Glomerular visceral epithelial cell (primary cell): ENCODE measurements around the gene GOLGA7B.
A peak's percentile ranks its signal among the peaks of the same experiment; 100 is the strongest.
"Not testable (repeated sequence)": the region's sequence is repeated elsewhere in the genome, so short reads cannot be mapped to it uniquely, and the experiment has no call there.

ENCODE experiments used
- DNase-seq: peaks from one replicate; pipeline ENCODE4 v3.0.0-alpha.2; 2016; ENCODE audit errors: extremely low spot score

Gene GOLGA7B

DNA sequence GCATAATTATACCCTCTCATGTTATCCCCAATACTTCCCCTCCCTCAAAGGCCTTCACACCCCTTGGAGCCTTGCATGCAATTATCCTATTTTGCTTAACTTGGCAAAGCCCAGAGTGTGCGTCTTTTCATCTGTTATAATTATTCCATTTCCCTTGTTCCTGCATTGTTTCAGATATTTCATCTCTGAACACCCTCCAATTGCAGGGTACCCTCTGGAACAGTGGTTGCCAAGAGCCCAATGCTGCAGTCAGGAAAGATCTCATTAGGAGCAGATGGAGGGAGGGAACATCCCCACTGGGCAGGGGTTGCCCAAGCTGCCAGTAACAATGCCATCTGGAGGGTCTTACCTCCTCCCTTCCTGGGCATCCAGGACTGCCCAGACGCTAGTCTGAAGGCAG, 18.4 kb upstream of the GOLGA7B start:
- no peak for DNase-seq

DNA sequence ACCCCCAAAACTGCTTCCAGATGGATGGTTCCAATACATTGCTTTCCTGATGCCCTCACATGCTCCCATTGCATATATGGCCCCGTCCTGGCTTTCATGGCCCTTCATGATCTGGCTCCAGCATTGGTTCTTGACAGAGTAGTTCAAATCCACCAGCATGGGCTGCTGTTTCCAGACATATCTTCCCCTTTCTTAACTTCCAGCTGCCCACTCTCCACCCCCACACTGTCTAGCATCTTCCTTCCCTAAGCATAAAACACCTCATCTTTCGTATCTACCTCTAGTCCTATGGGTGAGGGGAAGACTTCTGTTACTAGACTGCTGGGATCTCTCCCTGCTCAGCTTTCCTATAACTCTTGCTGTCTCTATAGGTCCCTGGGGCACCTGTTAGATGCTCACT, 13.2 kb upstream of the GOLGA7B start:
- DNase-seq: no peak

GRCh38 chr10:97838091-97838490, 11.6 kb upstream of the GOLGA7B start:
- no peak for DNase-seq

- DNase-seq: not testable (repeated sequence)
These were observed 8.5 kb upstream of the GOLGA7B start for GRCh38 chr10:97841166-97841565.

DNA sequence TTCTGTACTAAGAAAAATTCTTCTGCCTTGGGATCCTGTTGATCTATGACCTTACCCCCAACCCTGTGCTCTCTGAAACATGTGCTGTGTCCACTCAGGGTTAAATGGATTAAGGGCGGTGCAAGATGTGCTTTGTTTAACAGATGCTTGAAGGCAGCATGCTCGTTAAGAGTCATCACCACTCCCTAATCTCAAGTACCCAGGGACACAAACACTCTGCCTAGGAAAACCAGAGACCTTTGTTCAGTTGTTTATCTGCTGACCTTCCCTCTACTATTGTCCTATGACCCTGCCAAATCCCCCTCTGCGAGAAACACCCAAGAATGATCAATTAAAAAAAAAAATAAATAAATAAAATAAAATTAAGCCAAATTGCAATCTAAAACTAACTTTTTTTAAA, 7.5 kb upstream of the GOLGA7B start:
- not testable (repeated sequence) for DNase-seq

DNA sequence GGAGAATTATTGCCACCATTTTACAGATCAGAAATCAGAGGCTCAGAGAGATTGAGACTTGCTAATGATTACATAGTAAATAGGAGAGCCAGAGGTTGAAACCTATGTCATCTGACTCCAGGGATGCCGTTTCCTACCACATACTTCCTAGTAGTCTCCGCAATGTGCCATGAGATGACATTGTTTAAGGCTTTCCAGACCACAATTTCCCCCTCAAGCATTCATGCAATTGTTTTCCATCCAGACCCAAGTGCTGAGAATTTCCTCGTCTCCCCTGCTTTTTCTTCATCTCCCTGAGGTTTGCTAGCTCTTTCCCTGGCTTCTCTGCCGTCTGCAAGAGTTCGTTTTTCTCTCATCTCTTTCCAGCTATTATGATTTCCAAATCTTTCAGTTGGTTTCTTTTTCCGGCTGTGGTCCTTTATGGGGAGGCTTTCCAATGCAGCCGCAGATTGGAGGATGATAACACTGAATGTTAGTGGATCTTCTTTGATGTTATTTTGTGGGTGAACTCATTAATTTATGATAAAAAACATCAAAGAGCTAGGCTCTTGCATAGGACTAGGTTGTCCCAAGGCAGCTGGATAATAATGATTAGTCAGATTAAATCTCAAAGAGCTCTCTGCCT, 6.9 kb upstream of the GOLGA7B start:
- DNase-seq: peak; percentile 32

DNA sequence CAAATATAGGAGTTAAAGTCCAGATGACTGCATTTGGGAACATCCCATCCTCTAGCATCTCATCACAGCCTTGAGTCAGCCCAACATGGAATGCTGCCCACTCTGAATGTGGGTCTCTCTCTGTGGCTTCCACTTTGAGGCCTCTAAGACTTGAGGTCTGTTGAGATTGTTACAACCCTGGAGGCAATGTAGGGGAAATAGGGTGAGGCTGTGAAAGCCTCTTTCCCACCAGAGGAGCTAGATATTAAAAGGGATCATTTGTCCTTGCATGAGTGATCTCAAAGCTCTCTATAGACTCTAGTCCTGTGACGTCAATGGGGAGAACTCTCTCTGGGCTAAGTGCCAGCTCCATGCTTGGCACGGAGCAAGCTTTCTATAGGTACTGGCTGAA, 6.4 kb upstream of the GOLGA7B start:
- DNase-seq: peak; percentile 50

- DNase-seq: not testable (repeated sequence)
These were observed 5.7 kb upstream of the GOLGA7B start for GRCh38 chr10:97843972-97844371.

GRCh38 chr10:97844678-97845077, 5.0 kb upstream of the GOLGA7B start:
- no peak for DNase-seq

GRCh38 chr10:97849103-97849686, 448 bp upstream of the GOLGA7B start:
- no peak for DNase-seq

DNA sequence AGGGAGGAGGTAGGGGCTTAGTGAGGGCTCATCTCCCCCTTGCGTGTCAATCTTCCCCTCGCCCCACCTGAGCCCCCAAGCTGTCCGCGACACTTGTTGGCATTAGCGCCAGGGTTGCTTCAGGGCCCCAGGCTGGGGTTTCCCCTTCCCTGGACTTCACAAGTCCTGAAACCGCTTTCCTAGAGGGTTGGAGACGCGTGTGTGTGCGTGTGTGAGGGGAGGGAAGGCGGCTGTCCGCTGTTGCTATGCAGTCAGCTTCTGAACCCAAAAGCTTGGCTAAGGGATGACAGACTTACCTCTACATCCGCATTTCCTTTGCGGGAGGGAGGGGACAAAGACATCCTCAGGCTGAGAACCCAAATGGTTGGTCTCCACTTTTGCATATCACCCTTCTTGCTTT, 803 bp downstream of the GOLGA7B start:
- no peak for DNase-seq

DNA sequence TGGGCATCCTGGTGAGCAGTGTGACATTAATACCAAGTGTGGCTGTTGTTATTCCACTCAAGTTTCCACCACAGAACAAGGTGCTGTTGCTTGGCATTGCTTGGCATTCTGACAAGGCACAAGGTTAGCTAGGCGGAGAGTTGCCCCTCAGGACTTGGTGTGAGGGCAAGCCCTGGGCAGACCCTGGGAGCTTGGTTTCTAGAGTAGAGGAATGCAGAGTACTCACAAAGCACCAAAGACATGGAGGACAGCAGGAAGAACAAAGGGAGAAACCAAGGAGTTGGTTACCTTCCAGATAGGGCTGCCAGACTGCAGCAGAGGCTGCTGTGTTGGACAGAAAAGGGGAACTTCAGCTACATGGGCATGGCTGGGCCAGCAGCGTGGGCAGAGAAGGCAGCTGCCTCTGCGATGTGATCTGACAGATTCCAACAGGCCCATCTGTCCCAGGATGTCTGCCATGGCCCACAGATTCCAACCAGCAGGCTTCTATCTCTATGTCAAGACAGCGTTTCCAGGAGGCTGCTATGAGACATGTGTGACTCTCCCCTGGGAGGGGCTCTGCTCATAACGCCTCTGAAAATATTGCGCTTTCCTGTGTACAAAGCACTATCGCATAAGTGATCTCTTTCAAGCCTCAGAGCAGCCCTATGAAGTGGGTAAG, 1.8 kb downstream of the GOLGA7B start:
- DNase-seq: no peak

DNA sequence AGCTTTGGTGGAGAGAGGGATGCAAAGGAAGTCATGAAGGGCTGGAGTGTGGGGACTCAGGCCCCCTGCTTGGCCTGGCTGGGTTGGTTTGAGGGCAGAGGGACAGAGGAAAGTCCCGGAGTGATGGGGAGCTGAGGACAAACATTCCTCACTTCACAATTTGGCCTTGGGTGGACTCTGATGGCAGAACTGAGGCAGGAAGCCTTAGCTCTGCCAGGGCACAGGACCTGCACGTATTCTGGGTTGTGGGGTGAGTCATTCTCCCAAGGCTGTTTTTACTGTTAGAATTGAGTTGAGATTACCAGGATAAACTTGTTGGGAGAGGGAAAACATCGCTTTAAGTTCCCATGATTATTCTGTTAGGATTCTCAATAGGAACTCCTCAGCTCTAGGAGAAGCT, 2.6 kb downstream of the GOLGA7B start:
- no peak for DNase-seq

DNA sequence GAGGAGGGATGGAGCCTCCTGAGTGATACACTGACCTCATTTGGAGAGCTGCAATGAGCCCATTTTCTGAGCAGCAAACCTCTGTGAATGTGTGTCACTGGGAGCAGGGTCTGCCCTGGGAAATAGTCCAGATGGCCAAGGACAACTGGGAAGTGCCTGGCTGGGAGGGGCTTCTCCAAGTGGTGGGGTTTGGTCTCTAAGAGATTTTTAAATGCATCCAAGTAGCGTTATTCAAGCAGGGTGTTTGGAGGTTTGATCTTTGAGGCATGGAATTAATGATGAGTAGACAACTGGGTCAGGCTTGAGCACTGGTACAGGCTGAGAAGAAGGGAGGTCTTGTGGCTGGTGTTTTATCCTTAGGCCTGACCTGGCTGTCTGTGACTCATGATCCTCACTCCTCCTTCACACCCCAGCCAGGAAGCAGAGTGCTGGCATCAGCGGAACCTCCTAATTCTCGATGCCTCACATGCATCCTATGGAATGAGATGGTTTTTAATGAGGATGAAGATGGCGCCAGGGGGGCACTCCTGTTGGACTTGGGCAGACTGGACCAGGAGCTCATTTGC, 3.3 kb downstream of the GOLGA7B start:
- no peak for DNase-seq

DNA sequence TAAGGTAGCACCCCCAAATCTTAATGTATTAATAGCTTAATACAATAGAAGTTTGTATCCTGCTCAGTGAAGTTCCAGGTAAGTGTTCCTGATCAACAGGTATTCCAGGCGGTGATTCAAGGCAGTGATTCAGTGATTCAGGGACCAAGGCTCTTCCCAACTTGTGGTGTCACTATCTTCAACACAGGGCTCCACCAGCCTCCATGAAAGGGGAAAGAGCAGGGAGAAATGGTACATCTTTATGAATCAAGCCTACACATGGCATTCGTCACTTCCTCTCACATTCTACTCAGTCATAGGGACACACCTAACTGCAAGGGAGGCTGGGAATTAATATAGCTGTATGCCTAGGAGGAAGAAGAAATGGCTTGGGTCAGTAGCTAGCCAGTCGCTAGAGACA, 5.1 kb downstream of the GOLGA7B start:
- no peak for DNase-seq

- DNase-seq: peak; percentile 30
These were observed 8.4 kb downstream of the GOLGA7B start for GRCh38 chr10:97858001-97858439.

- DNase-seq: peak; percentile 83
These were observed 11.6 kb downstream of the GOLGA7B start for GRCh38 chr10:97861097-97861750.

- no peak for DNase-seq
These were observed 12.3 kb downstream of the GOLGA7B start for GRCh38 chr10:97861924-97862323.

GRCh38 chr10:97863808-97864207, 14.2 kb downstream of the GOLGA7B start:
- DNase-seq: no peak

GRCh38 chr10:97865488-97865887, 15.8 kb downstream of the GOLGA7B start:
- DNase-seq: no peak

DNA sequence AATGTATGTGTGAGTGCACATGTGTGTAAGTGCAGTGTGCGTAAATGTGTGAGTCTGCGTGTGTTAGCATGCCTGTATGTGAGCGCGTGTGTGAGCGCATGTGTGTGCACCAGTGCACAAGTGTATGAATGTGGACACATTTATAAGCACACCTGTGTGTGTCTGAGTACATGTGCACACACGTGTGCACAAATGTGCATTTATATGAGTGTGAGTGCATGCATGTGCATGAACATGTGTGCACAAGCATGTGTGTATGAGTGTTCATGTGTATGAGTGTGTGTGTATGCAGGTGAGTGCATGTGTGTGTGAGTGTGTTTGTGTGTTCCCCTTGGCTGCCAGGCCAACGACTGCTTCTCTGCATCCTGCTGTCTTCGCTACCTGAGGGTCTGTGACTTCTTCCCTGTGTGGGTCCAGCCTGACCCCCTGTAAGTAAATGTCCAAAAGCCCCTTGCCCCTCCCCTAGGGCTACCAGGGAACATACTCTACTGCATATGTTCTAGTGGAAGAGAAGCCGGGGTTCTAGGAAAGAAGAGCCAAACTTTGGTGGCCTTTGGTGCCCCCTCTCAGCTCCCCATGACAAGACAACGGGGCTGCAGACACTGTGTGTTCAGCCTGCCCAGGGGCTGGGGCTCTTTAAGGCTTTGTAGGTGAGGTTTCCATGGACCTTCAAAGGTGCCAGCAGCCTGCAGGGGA, 17.0 kb downstream of the GOLGA7B start:
- no peak for DNase-seq
